OCI-LY1 (cell line): ENCODE results near the gene MCM7.

ENCODE experiments used
- H2AFZ ChIP-seq: fragments of 200-600 bp; sonication (generic), shearing (Covaris generic); 2 replicates; pipeline ENCODE4 v1.6.0; 2014; ENCODE audit warnings: antibody characterized with exemption, mild to moderate bottlenecking, low read length
- H3F3A ChIP-seq: fragments of 200-600 bp; sonication (generic), shearing (Covaris generic); 2 replicates; pipeline ENCODE4 v1.6.0; 2014; ENCODE audit warnings: mild to moderate bottlenecking, antibody characterized with exemption, low read length, moderate library complexity; ENCODE audit not compliant: insufficient read depth
- H3K27ac ChIP-seq: fragments of 200-600 bp; sonication (generic); 2 replicates; pipeline ENCODE4 v1.5.1; 2014; ENCODE audit warnings: low read length, mixed run types, mild to moderate bottlenecking, low read depth; ENCODE audit not compliant: poor library complexity, severe bottlenecking
- H3K27me3 ChIP-seq: fragments of 200-600 bp; sonication (generic); 2 replicates; pipeline ENCODE4 v1.6.0; 2014; ENCODE audit warnings: antibody characterized with exemption, mild to moderate bottlenecking, low read length, moderate library complexity; ENCODE audit not compliant: insufficient read depth
- H3K36me3 ChIP-seq: fragments of 200-600 bp; sonication (generic); 2 replicates; pipeline ENCODE4 v1.6.1; 2014; ENCODE audit warnings: mild to moderate bottlenecking, antibody characterized with exemption, low read length, moderate library complexity, mixed read lengths; ENCODE audit not compliant: insufficient read depth
- H3K4me1 ChIP-seq: fragments of 200-600 bp; sonication (generic); 2 replicates; pipeline ENCODE4 v1.5.1; 2014; ENCODE audit warnings: mild to moderate bottlenecking, low read length, moderate library complexity; ENCODE audit not compliant: insufficient read depth, severe bottlenecking
- H3K4me2 ChIP-seq: fragments of 200-600 bp; sonication (generic), shearing (Covaris generic); 2 replicates; pipeline ENCODE4 v1.6.1; 2014; ENCODE audit warnings: low read length
- H3K4me3 ChIP-seq: fragments of 200-600 bp; sonication (generic); 2 replicates; pipeline ENCODE4 v1.5.1; 2014; ENCODE audit warnings: low read length, low read depth, mild to moderate bottlenecking, mixed read lengths; ENCODE audit not compliant: poor library complexity, severe bottlenecking
- H3K79me2 ChIP-seq: fragments of 200-600 bp; shearing (Covaris generic); 2 replicates; pipeline ENCODE4 v1.6.1; 2016; ENCODE audit warnings: mixed run types, low read length, mixed read lengths; ENCODE audit not compliant: insufficient read depth
- H3K9ac ChIP-seq: fragments of 200-600 bp; sonication (generic), shearing (Covaris generic); 2 replicates; pipeline ENCODE4 v1.6.1; 2014; ENCODE audit warnings: mild to moderate bottlenecking, low read length, mixed read lengths
- H3K9me2 ChIP-seq: fragments of 200-600 bp; sonication (generic), shearing (Covaris generic); 2 replicates; pipeline ENCODE4 v1.6.1; 2014; ENCODE audit warnings: low read depth, mild to moderate bottlenecking, low read length, mixed read lengths
- H3K9me3 ChIP-seq: fragments of 200-600 bp; shearing (Covaris generic); 2 replicates; pipeline ENCODE4 v1.6.1; 2014; ENCODE audit warnings: low read length, mixed read lengths
- H4K20me1 ChIP-seq: fragments of 200-600 bp; sonication (generic), shearing (Covaris generic); 2 replicates; pipeline ENCODE4 v1.6.0; 2016; ENCODE audit warnings: mild to moderate bottlenecking, low read length; ENCODE audit not compliant: insufficient read depth
- CTCF ChIP-seq: fragments of 200-600 bp; sonication (generic), shearing (Covaris generic); IDR thresholded peaks from 2 replicates; pipeline ENCODE4 v1.5.1; 2017; ENCODE audit warnings: mild to moderate bottlenecking, antibody characterized with exemption, low read length, moderate library complexity, mixed read lengths
- EZH2 ChIP-seq: fragments of 200-600 bp; sonication (generic), shearing (Covaris generic); IDR thresholded peaks from 2 replicates; pipeline ENCODE4 v1.8.0; 2017; ENCODE audit warnings: borderline replicate concordance, mixed run types, mild to moderate bottlenecking, antibody characterized with exemption, low read length, moderate library complexity, mixed read lengths

Gene MCM7

DNA sequence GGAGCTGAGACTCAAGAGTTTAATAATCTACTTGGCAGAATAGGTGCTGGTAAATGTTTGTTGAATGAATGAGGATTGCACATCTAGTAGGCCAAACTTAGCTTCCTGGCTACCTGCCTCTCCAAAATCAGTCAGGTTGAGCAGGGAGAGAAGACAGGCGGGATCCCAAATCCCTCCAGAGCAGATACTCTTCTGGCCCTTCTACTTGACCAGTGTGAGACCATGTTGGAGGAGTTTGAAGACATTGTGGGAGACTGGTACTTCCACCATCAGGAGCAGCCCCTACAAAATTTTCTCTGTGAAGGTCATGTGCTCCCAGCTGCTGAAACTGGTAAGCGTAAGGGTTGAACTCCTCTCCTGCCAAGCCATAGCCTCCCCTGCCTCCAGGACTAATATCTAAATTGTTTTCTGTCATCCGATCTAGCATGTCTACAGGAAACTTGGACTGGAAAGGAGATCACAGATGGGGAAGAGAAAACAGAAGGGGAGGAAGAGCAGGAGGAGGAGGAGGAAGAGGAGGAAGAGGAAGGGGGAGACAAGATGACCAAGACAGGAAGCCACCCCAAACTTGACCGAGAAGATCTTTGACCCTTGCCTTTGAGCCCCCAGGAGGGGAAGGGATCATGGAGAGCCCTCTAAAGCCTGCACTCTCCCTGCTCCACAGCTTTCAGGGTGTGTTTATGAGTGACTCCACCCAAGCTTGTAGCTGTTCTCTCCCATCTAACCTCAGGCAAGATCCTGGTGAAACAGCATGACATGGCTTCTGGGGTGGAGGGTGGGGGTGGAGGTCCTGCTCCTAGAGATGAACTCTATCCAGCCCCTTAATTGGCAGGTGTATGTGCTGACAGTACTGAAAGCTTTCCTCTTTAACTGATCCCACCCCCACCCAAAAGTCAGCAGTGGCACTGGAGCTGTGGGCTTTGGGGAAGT is 23.4 kb upstream of the MCM7 start:
- Histone ChIP-seq H3K9me2 (no peaks in the 10 kb centered on the region), H3K27ac (peak overlapping the region; percentile 65), H3K9me3 (no peaks in the 10 kb centered on the region), H3K36me3 (peaks cover 18% of the 10 kb centered on the region; the same call in 1 of the 2 replicates), H3K27me3 (no peaks in the 10 kb centered on the region), H4K20me1 (no peaks in the 10 kb centered on the region), H3K4me1 (peaks cover 48% of the 10 kb centered on the region), H3F3A (no peaks in the 10 kb centered on the region), H2AFZ (no peak overlapping the region), H3K4me2 (peak overlapping the region; percentile 32), H3K4me3 (peak overlapping the region; percentile 70), H3K79me2 (no peaks in the 10 kb centered on the region), H3K9ac (peak overlapping the region; percentile 24; the same call in 1 of the 2 replicates)
- TF ChIP-seq CTCF (no peak), EZH2 (no peak)

- Histone ChIP-seq H3K36me3 (peaks cover 18% of the 10 kb centered on the region; the same call in 1 of the 2 replicates), H3K9me3 (no peaks in the 10 kb centered on the region), H3K27ac (peak overlapping the region; percentile 35), H3F3A (no peaks in the 10 kb centered on the region), H3K27me3 (no peaks in the 10 kb centered on the region), H3K9ac (no peak overlapping the region; the same call in 1 of the 2 replicates), H3K4me3 (no peak overlapping the region), H3K9me2 (no peaks in the 10 kb centered on the region), H2AFZ (no peak overlapping the region), H3K4me1 (peaks cover 47% of the 10 kb centered on the region), H3K79me2 (no peaks in the 10 kb centered on the region), H4K20me1 (no peaks in the 10 kb centered on the region), H3K4me2 (peak overlapping the region; percentile 2; the same call in 1 of the 2 replicates)
- no peak for TF ChIP-seq CTCF
- no peak for TF ChIP-seq EZH2
These were observed 21.4 kb upstream of the MCM7 start for GRCh38 chr7:100122568-100122967.

DNA sequence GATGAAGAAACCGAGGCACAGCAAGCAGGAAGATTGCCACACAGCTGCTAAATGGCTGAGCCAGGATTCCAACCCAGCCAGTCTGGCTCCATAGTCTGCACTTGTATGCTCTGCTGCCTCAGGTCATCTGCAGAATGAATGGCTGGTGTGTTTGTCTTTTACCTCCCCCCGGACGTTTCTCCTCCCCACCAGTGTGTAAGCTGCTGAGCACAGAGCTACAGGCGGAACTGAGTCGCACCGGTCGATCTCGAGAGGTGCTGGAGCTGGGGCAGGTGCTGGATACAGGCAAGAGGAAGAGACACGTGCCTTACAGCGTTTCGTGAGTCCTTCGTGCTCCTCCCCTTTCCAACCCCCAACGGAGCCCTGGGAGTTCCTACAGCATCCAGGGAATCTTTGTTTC is 20.9 kb upstream of the MCM7 start:
- H3K9ac ChIP-seq, result no peak overlapping the region; the same call in 1 of the 2 replicates
- H3K9me3 ChIP-seq, result no peaks in the 10 kb centered on the region
- no peaks in the 10 kb centered on the region for H3K9me2 ChIP-seq
- no peak overlapping the region for H3K4me3 ChIP-seq
- H3K4me1 ChIP-seq, result peaks cover 45% of the 10 kb centered on the region
- TF ChIP-seq CTCF (no peak), EZH2 (no peak)
- H3K4me2 ChIP-seq, result peak overlapping the region; percentile 2; the same call in 1 of the 2 replicates
- no peaks in the 10 kb centered on the region for H4K20me1 ChIP-seq
- H3K36me3 ChIP-seq, result peaks cover 18% of the 10 kb centered on the region; the same call in 1 of the 2 replicates
- H3K27ac ChIP-seq, result peak overlapping the region; percentile 35
- H3F3A ChIP-seq, result no peaks in the 10 kb centered on the region
- H3K79me2 ChIP-seq, result no peaks in the 10 kb centered on the region
- no peaks in the 10 kb centered on the region for H3K27me3 ChIP-seq
- no peak overlapping the region for H2AFZ ChIP-seq
